PFSK-1 (cell line): ENCODE results near the gene OXNAD1.

ENCODE experiments used
- TAF1 ChIP-seq: IDR thresholded peaks from 2 replicates; pipeline ENCODE4 v1.6.1; 2012; ENCODE audit warnings: low read length, control low read depth, borderline replicate concordance; ENCODE audit not compliant: insufficient read depth
- TF ChIP-seq, protein P1 (sequence below), 2 experiments: IDR thresholded peaks; 2 replicates each; pipeline versions ENCODE4 v1.6.1 to v1.8.0; 2011 to 2012; ENCODE audit warnings: low read depth in 2 of 2, low read length in 2 of 2, control low read depth in 1 of 2, inconsistent platforms in 1 of 2, mild to moderate bottlenecking in 1 of 2, moderate library complexity in 1 of 2; ENCODE audit not compliant: insufficient read depth in 1 of 2

GRCh38 chr3:16337856-16338540 lies 73.0 kb downstream of the OXNAD1 start:
- TF ChIP-seq, protein P1, sequence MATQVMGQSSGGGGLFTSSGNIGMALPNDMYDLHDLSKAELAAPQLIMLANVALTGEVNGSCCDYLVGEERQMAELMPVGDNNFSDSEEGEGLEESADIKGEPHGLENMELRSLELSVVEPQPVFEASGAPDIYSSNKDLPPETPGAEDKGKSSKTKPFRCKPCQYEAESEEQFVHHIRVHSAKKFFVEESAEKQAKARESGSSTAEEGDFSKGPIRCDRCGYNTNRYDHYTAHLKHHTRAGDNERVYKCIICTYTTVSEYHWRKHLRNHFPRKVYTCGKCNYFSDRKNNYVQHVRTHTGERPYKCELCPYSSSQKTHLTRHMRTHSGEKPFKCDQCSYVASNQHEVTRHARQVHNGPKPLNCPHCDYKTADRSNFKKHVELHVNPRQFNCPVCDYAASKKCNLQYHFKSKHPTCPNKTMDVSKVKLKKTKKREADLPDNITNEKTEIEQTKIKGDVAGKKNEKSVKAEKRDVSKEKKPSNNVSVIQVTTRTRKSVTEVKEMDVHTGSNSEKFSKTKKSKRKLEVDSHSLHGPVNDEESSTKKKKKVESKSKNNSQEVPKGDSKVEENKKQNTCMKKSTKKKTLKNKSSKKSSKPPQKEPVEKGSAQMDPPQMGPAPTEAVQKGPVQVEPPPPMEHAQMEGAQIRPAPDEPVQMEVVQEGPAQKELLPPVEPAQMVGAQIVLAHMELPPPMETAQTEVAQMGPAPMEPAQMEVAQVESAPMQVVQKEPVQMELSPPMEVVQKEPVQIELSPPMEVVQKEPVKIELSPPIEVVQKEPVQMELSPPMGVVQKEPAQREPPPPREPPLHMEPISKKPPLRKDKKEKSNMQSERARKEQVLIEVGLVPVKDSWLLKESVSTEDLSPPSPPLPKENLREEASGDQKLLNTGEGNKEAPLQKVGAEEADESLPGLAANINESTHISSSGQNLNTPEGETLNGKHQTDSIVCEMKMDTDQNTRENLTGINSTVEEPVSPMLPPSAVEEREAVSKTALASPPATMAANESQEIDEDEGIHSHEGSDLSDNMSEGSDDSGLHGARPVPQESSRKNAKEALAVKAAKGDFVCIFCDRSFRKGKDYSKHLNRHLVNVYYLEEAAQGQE (IDR thresholded peaks at IDR 0.05; ENCODE audit: insufficient read depth in 1 of 2, low read depth in 2 of 2, low read length in 2 of 2) = no peak
- TF ChIP-seq TAF1 = no peak
